Gastrocnemius medialis (tissue), 4 donors: ENCODE measurements around the gene LNX1. TPM values are rescaled to one million over a fixed set of nuclear protein-coding genes. Genes with fewer than 3 reads are reported as not detected.

ENCODE experiments used
- ATAC-seq, 2 donors: fragments of 150-250 bp; one replicate each; pipeline ENCODE4 v1.9.1; 2016
- DNase-seq, 2 donors: peaks; one replicate each; pipeline ENCODE4 v3.0.0-alpha.2; 2019
- H3K27ac ChIP-seq, 4 donors: fragments of 200-600 bp; sonication (generic); 1 replicate in 1 of 4; 2 replicates in 3 of 4; pipeline ENCODE4 v1.5.1; 2016 to 2018; ENCODE audit warnings: mild to moderate bottlenecking in 2 of 4, moderate library complexity in 1 of 4
- H3K27me3 ChIP-seq, 3 donors: fragments of 200-600 bp; sonication (generic) in 2 of 3; 1 replicate in 1 of 3; 2 replicates in 2 of 3; pipeline versions ENCODE4 v1.5.1 to v1.6.0; 2016 to 2019; ENCODE audit warnings: mild to moderate bottlenecking in 1 of 3, moderate library complexity in 1 of 3
- H3K36me3 ChIP-seq, 2 donors: fragments of 200-600 bp; sonication (generic) in 1 of 2; one replicate each; pipeline ENCODE4 v1.5.1; 2017 to 2018
- H3K4me1 ChIP-seq, 2 donors: fragments of 200-600 bp; sonication (generic) in 1 of 2; one replicate each; pipeline ENCODE4 v1.5.1; 2016 to 2017; ENCODE audit warnings: mild to moderate bottlenecking in 2 of 2
- H3K4me3 ChIP-seq, 4 donors: fragments of 200-600 bp; sonication (generic) in 3 of 4; 1 replicate in 1 of 4; 2 replicates in 3 of 4; pipeline ENCODE4 v1.5.1; 2016 to 2019; ENCODE audit warnings: mild to moderate bottlenecking in 2 of 4
- H3K9me3 ChIP-seq, 3 donors: fragments of 200-600 bp; sonication (generic) in 2 of 3; 1 replicate in 1 of 3; 2 replicates in 2 of 3; pipeline ENCODE4 v1.5.1; 2016 to 2019
- POLR2A ChIP-seq, 2 donors: fragments of 450-650 bp; IDR thresholded peaks; one replicate each; pipeline ENCODE4 v1.6.1; 2017; ENCODE audit warnings: antibody characterized with exemption in 2 of 2, mild to moderate bottlenecking in 2 of 2, moderate library complexity in 2 of 2
- in situ Hi-C, 4 donors: fragments of 200-750 bp; cut with MboI; loops; one replicate each; pipeline versions ENCODE4 v1.15.0 to v1.8.0; 2017; ENCODE audit warnings: low sequenced_read_pairs in 4 of 4
- intact Hi-C: fragments of 100-400 bp; cut with DNase I; formaldehyde crosslinking; loops from one replicate; pipeline ENCODE4 v1.15.1; 2023; ENCODE audit warnings: low total_unique reads
- total RNA-seq, 4 donors: library from RNA; depleted of rRNA; stranded (reverse); fragments of >200 nt; gene quantifications; one replicate each; pipeline versions ENCODE4 v1.1.0 to v1.2.3, GENCODE V29; 2016
- TF ChIP-seq, protein P1 (sequence below), 5 experiments: fragments of 450-650 bp in 3 of 5; fragments of 200-600 bp in 2 of 5; sonication (generic) in 2 of 5; IDR thresholded peaks in 4 of 5; conservative IDR thresholded peaks in 1 of 5; 1 replicate in 4 of 5; 2 replicates in 1 of 5; pipeline ENCODE4 v1.5.1; 2016 to 2019; ENCODE audit warnings: antibody characterized with exemption in 5 of 5, mild to moderate bottlenecking in 3 of 5, moderate library complexity in 3 of 5

The LNX1 gene
- total RNA-seq, 4 donors from 2014 or later: 7.0 to 12.3 (median 11.0) TPM

DNA sequence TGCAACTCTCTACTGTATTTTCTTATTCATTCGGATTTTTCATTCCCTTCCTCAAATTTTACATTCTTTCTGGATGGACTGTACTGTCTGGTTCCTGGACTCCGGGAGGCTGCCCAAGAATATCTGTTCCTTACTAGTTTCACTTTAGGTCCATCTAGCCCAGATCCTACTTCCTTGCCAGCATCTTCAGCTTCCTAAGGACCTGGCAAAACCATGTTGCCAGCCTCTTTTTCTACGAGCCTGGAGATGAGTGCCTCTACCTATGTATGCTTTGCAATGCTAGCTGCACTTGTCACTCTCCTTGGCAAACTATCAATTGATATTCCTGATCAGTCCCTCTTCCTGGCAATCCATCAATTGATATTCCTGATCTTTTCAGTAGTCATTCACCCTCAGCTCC, 5.6 kb upstream of the LNX1 start:
- Histone ChIP-seq H3K36me3 (no peaks in the 10 kb centered on the region), H3K4me1 (peaks cover 0 to 4% of the 10 kb centered on the region in 2 donors), H3K27me3 (no peaks in the 10 kb centered on the region), H3K4me3 (no peak overlapping the region), H3K27ac (no peak overlapping the region), H3K9me3 (no peaks in the 10 kb centered on the region)
- in situ Hi-C loops (no loop called here), intact Hi-C loops (no loop called here)
- DNase-seq (no peak), ATAC-seq (no peak)
- TF ChIP-seq, protein P1, sequence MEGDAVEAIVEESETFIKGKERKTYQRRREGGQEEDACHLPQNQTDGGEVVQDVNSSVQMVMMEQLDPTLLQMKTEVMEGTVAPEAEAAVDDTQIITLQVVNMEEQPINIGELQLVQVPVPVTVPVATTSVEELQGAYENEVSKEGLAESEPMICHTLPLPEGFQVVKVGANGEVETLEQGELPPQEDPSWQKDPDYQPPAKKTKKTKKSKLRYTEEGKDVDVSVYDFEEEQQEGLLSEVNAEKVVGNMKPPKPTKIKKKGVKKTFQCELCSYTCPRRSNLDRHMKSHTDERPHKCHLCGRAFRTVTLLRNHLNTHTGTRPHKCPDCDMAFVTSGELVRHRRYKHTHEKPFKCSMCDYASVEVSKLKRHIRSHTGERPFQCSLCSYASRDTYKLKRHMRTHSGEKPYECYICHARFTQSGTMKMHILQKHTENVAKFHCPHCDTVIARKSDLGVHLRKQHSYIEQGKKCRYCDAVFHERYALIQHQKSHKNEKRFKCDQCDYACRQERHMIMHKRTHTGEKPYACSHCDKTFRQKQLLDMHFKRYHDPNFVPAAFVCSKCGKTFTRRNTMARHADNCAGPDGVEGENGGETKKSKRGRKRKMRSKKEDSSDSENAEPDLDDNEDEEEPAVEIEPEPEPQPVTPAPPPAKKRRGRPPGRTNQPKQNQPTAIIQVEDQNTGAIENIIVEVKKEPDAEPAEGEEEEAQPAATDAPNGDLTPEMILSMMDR (IDR thresholded peaks at IDR 0.05 in 4 of 5, conservative IDR thresholded peaks at IDR 0.05 in 1 of 5): no peak
- no peak for TF ChIP-seq POLR2A (IDR thresholded peaks at IDR 0.05)

DNA sequence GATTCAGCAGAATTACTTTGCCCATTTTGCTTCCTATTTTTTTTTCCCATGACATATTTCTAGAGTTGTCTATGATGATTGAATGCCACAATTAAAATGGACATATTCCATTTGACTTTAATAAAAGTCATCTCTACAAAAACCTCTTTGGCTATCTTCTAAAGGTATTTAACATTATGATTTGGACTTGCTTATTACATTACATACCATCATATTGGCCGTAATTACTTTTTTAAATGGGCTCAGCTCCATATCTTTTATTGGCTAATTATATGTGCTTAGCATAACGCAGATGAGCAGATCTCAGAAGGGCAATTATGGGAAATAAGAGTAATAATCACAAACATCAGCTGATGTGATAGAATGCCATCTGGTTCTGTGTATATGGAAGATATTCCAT, 4.5 kb upstream of the LNX1 start:
- in situ Hi-C loops (no loop called here), intact Hi-C loops (no loop called here)
- H3K27me3 ChIP-seq: no peaks in the 10 kb centered on the region
- no peaks in the 10 kb centered on the region for H3K36me3 ChIP-seq
- TF ChIP-seq, protein P1 (IDR thresholded peaks at IDR 0.05 in 4 of 5, conservative IDR thresholded peaks at IDR 0.05 in 1 of 5): no peak
- no peak for TF ChIP-seq POLR2A (IDR thresholded peaks at IDR 0.05)
- peaks cover 0 to 4% of the 10 kb centered on the region in 2 donors for H3K4me1 ChIP-seq
- ATAC-seq: no peak
- H3K27ac ChIP-seq: no peak overlapping the region
- DNase-seq: no peak
- no peak overlapping the region for H3K4me3 ChIP-seq
- no peaks in the 10 kb centered on the region for H3K9me3 ChIP-seq

DNA sequence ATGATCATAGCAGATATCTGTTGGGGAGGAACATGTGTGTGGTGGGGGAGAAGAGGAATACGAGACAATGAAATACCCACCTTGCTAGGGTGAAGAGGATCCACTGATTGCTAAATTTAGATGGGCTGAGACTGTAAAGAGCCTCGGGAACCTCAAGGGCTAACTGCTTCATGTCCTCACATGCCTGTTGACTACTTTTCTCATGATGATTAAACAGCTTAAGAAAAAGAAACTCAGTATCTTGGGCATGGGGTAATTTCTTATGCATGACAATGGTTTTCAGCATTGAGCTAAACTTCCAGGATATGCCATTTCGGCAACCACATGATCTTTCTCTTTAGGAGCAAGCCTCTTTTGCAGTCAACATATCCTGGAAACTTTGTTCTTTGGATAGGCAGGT, 3.9 kb upstream of the LNX1 start:
- Histone ChIP-seq H3K4me1 (peaks cover 0 to 9% of the 10 kb centered on the region in 2 donors), H3K27ac (no peak overlapping the region), H3K4me3 (no peak overlapping the region), H3K9me3 (no peaks in the 10 kb centered on the region), H3K27me3 (no peaks in the 10 kb centered on the region), H3K36me3 (no peaks in the 10 kb centered on the region)
- intact Hi-C loops (no loop called here), in situ Hi-C loops (no loop called here)
- TF ChIP-seq, protein P1 (IDR thresholded peaks at IDR 0.05 in 4 of 5, conservative IDR thresholded peaks at IDR 0.05 in 1 of 5): no peak
- TF ChIP-seq POLR2A (IDR thresholded peaks at IDR 0.05): no peak
- no peak for ATAC-seq
- DNase-seq: no peak

DNA sequence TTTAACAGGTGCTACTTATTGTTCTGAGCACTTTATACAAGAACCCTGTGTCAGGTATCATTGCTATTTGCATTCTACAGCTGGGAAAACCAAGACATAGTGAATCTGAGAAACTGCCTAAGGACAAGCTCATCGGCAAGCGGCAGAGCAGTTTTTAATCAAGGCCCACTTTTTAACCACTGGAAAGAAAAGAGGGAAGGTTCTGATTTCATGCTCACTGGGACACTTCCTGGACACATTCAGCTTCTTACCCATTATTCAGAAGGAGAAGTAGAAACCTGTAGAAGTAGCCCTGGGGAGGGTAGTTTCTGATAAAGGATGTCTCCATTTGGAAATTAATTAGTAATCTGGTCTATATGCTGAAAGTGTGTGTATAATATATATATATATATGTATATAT, 2.5 kb upstream of the LNX1 start:
- ATAC-seq: no peak
- no peaks in the 10 kb centered on the region for H3K27me3 ChIP-seq
- no peak overlapping the region for H3K27ac ChIP-seq
- peaks cover 0 to 9% of the 10 kb centered on the region in 2 donors for H3K4me1 ChIP-seq
- no peaks in the 10 kb centered on the region for H3K9me3 ChIP-seq
- no peak for DNase-seq
- H3K4me3 ChIP-seq: no peak overlapping the region
- TF ChIP-seq, protein P1 (IDR thresholded peaks at IDR 0.05 in 4 of 5, conservative IDR thresholded peaks at IDR 0.05 in 1 of 5): no peak
- no peak for TF ChIP-seq POLR2A (IDR thresholded peaks at IDR 0.05)
- H3K36me3 ChIP-seq: no peaks in the 10 kb centered on the region
- intact Hi-C loops (no loop called here), in situ Hi-C loops (no loop called here)
